Islet precursor cell (in vitro differentiated cells): ENCODE results near the gene RPS24.
"Not testable (repeated sequence)": the region's sequence is repeated elsewhere in the genome, so short reads cannot be mapped to it uniquely, and the experiment has no call there.

Experiments
- DNase-seq: peaks from one replicate; pipeline ENCODE4 v3.0.0-alpha.2; 2018

The RPS24 gene

DNA sequence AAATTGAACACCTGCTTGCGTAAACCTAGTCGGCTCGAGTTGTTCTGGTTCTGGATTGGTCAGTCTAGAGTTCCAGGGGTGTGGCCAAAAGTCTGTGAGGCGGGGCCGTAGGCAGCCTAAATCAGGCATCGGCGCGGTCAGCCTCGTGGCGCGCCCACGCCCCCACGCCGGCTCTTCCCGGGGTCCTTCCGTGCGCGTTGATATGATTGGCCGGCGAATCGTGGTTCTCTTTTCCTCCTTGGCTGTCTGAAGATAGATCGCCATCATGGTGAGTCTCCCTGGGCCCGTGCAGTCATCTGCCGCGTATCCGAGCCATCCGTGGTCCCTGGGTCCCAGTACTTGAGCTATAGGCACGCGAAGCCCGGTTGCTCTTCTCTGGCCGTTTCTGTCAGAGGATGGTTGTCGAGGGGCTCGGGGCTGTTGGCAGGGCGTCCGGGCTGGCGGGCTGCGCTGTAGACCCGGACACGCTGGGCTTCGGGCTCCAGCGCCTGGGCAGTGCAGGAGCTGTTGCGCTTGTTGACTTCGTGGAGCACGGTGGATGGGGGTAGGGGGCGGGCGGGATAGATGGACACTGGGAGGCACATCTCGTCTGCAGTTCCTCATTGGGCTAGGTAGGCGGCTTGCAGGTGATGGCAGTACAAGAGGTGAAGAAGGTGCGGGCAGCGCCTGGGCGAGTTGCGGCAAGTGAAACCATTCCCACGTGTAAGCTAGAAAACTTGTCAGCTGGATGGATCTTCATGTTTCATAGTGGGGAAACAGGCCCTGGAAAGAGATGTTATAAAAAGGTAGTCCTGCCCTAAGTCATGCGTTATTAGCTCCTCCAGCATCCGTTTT is at the start of gene RPS24:
Gene RPS24, plus strand, starts transcription at position 227 of the 834 bp plus-strand sequence. Its CDS starts 39 bp downstream, at position 266.
- DNase-seq = peak; percentile 98

DNA sequence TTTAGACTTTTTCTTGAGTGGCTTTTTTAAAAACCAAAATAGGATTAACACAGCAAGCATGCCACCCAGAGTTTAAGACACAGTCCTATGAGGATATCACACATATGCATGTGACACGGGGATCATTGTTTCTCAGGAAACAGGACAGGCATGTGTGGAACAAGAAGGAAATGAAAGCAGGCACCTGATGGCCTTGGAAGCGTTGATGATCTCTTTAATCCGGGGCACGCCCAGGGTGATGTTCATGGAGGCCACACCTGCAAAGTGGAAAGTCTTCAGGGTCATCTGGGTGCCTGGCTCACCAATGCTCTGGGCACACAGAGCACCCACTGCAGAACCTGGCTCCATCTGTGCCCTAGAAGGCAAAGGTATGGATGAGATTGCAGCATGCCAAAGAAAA is 48.7 kb upstream of the RPS24 start:
- DNase-seq = no peak

DNA sequence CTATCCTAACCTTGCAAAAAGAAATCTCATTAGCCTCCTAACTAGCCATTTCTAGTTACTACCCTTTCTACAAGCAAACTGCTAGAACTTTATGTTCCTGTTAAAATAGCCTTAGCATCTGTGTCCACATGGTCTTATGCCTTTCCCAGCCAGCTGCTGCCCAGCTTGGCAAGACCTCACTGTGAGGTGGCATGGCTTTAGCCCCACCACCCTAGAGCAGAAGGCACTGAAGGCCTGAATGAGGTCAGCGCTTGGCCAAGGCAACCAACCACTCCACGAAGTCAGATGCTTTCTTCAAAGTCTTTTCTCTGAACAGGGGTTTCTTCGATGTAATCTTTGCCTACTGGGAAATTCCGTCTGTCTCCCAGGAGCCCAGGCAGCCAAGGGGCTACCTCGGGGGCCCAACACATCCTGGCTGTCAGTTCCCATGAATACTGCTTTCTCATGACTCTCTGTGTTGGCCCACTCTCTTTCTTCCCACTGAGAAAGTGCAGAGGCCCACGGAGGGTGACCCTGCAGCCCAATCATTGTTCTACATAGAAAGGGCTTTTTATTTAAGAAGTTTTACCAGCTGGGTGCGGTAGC is 45.9 kb upstream of the RPS24 start:
- DNase-seq = no peak

DNA sequence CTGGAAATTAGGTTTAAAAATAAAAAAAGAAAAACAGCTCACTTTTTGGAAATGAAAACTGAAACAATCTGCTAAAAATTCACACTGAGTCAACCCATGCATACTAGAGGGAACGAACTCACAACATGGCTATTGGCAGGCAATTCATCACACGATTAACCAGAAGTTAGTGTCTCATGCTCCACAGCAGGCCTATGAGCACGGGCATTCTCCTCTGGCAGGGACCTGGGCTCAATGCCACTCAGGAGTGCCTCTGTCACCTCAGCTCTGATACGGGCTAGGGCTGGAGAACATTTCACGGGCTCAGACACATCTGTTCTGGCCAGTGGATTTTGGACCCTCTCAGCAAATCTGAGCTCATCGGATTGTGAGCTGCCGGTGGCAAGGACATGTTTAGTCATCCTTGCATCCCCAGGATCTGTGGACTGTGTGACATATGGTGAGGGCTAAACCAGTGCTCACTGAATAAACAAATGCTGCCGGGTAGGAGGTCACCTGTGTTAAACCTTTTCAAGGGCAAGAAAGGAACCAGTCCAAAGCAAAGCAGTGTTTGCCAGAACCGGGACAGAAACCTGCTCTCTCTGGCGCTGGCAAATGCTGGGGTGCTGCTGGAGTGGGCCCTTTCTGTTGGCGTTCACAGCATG is 44.5 kb upstream of the RPS24 start:
- DNase-seq = no peak

DNA sequence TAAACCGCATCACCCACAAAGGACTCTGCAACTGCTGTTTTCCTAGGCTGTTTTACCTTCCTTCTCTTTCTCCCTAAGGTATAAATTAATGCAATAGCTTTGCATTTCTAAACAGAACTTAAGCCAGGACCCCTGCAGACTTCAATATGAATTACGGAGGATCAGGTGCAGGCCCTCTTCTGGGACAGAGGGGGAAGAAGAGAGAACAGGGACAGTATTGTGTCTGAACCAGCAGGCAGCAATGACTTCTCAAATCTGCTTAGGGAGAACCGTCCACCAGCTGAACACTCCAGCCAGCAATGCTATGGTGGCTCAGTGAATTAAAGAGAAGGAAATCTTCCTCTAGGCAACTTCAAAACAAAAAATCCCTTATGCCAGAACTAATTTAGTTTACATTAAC is 40.0 kb upstream of the RPS24 start:
- no peak for DNase-seq

DNA sequence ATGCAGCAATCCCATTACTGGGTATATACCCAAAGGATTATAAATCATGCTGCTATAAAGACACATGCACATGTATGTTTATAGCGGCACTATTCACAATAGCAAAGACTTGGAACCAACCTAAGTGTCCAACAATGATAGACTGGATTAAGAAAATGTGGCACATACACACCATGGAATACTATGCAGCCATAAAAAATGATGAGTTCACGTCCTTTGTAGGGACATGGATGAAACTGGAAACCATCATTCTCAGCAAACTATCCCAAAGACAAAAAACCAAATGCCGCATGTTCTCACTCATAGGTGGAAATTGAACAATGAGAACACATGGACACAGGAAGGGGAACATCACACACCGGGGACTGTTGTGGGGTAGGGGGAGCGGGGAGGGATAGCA is 34.9 kb upstream of the RPS24 start:
- DNase-seq = not testable (repeated sequence)

DNA sequence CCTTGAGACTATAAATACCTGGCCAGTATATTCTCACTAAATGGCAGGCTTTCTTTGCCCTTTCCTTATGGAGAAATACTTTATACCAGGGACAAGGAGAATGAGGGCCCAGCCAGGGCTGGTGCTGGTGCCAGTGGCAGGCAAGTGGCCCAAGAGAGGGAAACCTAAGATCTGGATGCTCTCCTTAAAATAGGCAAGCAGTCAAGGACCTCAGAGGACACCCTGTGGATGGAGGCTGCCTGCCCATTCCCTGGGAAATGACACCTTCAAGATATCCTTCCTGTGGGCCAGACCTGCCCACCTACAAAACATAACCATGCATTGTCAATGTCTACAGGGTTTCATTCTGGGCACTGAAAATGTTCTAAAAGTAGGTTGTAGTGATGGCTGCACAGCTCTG is 33.5 kb upstream of the RPS24 start:
- DNase-seq = no peak

DNA sequence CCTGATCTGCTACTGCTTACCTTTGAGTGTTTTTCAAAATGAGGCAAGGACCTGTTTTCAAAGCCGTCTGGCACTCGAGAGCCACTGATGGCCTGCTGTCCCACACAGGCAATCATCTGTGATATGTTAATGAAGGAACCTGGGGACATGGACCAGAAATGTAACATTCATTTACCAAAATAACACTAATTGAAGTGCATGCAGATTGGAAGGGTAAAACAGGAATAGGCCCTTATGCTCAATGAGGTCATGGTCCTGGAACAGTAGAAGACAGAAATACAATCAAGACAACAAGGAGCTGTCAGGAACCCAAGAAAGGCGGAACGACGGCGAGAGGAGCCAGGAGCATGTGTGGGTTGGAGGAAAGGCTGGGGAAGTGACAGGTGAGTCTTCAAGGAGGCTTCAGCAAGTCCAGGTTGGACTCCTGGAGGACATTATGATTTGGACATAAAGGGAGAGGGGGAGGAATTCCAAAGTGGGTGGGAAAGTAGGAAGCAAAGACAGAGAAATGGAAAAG is 32.6 kb upstream of the RPS24 start:
- DNase-seq = no peak

DNA sequence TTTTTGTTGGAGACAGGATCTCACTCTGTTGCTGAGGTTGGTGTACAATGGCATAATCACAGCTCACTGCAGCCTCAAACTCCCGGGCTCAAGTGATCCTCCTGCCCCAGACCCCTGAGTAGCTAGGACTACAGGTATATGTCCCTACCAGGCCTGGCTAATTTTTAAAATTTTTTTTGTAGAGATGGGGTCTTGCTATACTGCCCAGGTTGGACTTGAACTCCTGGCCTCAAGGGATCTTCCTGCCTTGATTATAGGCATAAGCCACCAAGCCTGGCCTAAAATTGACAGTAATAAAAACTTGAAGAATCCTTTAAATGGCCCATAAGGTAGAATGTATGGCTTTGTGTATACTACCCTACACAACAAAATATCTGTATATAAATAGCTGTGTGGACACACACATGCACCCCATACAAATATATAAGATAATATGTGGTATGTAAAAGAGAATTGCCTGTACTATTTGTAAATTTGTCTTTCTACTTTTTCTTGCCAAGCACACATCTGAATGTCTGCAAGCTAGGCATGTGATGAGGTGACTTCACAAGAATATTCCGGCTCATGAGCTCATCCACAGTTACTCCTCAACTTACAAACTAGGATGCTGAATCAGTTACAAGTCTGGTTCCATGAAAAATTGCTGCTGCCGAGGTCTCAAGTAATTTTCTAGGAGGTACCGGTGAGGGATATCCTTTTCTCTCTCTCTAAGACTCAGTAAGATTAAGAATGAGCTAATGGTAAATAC is 30.9 kb upstream of the RPS24 start:
- DNase-seq = no peak

DNA sequence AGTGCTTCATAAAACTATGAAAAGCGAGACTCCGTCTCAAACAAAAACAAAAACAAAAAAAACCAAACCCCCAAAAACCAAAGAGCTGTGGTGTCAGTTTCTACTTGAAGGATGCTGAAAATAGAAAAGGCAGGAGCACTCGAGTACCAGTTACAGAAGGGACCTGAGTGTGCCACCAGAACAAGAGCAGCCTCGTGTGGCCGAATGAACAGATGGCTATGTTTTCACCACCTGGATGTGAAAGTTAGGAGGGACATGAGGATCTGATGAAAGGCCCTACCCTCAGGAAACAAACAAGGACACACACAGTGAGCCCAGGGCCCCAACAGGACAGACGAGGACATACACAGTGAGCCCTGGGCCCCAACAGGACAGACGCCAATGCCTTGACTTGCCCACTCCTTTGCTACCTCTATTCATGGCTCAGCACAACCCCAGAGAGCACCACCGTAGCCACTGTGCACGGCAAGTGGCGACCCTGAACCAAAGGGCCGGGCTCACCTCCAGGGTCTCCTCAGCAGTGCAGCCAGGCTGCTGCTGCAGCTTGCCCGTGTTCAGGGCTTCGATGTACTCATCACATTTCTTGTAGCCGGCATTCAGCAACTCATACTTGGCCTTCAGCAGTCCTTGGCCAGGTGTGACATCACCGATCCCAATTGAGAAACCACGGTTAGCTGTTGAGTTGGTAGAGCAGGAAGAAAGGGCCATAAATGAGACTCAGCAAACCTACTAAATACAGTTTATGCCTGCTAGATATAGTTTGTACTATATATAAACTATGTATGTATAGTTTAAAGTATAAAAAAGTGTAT is 29.2 kb upstream of the RPS24 start:
- no peak for DNase-seq

DNA sequence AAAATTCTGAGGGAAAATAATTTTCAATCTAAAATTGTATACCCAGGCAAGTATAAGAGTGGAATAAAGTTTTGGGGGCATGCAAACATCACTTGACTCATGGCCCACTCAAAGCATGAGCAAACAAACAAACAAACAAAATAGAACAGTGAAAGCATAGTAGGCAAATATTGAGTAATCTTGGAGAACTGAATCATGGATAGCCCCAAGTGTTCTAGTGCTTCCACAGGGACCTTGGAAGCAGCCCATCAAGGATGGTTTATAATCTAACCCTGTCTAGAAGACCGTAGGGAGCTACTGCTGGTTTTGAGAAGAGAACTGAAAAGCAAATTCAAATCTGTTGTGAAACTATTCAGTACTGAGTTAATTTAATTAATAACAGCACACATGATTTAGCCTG is 26.5 kb upstream of the RPS24 start:
- no peak for DNase-seq

DNA sequence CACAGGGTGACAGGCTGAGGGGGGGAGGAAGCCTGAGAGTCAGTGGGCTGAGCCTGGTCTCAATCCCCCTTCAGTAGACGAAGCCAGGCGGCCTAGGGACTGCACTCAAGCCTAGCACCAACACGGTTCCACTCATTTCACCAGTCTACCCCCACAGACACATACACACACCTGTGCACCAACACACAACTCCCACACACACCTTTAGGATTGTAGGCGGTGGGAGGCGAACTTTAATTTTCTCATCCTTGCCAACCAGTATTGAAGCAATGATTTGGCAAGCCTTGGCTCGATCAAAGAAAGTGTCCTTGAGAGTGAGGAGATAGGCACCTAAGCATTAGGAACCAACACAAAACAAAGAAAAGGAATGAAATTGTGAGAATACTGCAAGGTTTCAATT is 24.0 kb upstream of the RPS24 start:
- no peak for DNase-seq

DNA sequence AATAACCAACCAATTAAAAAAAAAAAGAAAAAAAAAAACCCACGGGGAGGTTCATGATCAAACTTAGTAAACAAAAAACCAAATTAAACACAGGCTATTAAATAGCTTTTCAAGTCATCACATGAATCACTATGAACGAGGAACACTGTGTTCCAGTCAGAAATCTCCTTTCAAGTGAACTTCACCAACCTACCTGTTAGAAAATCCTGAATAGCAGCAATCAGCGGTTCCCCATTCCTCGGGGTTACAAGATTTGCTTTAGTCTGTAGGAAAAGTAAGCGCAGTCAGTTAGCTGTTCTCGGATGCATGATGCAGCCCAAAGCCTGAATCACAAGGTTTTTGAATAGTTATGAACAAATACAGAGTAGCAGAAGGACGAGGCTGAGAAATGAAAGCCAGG is 23.4 kb upstream of the RPS24 start:
- DNase-seq = no peak

DNA sequence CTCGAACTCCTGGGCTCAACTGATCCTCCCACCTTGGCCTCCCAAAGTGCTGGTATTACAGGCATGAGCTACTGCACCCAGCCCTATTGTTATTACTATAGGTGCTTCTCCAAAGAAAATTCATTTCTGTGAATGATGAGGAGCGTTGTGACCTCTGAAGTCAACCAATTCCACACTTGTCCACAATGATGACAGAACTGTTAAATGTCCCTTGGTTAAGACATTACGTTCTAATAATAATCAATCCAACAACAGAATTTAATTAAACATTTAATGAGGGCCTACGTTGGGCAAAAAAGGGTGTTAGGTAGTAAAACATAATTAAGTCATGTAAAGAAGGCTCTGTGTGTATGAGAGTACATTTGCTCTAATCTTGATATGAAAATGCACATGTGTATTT is 22.6 kb upstream of the RPS24 start:
- no peak for DNase-seq

DNA sequence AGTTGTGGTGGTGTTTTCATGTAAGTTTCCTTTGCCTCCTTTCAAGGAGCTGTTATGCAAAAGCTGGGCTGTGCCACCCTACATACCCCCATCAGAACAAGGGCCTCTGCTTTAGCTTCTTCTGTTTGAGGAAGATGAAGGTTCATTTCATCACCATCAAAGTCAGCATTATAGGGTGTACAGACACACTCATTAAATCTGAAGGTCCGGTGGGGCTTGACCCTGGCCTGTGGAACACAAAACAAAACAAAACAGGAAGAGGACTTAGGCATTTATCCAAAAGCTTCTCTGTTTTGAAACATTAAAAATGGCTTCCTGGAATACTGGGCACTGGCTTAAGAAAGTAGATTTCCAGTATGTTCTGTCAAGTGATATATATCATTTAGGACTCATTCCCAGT is 20.1 kb upstream of the RPS24 start:
- DNase-seq = no peak

DNA sequence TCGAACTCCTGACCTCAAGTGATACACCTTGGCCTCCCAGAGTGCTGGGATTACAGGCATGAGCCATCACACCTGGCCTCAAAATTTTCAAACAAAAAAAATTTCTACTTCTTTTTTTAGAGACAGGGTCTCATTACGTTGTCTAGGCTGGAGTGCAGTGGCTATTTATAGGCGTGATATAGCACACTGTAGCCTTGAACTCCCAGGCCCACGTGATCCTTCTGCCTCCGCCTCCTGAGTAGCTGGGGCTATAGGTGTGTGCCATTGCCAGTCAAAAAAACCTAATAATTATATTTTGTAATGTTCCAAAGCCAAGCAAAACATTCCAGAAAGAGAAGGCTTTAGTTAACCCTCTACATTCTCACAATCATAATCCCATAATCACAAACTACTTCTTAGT is 18.1 kb upstream of the RPS24 start:
- no peak for DNase-seq

DNA sequence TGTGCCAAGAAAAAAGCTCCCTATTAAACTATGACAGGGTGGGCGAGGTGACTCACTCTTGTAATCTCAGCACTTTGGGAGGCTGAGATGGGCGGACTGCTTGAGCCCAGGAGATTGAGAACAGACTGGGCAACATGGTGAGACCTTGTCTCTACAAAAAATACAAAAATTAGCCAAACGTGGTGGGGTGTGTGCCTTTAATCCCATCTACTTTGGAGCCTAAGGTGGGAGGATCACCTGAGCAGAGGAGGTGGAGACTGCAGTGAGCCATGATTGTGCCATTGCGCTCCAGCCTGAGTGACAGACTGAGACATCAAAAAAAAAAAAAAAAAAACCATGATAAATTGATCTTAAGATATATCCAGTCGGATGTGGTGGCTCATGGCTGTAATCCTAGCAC is 15.8 kb upstream of the RPS24 start:
- no peak for DNase-seq

DNA sequence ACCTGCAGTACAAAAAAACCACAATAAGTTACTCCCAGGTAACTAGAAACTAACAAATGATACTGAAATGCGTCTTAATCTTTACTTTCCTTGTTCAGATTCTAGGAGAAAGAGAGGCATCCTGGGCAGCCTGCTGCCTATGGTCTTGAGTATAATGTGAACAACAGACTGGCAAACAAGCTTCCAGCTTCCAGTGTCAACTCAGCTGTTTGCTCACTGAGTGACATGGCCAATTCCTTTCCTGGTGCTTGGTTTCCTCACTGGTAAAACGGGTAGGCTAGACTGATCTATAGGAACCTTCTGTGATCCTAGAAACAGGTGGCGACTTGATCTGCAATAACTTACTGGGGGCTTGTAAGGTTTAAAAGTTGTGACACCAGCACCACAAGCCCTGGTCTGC is 14.4 kb upstream of the RPS24 start:
- DNase-seq = no peak

DNA sequence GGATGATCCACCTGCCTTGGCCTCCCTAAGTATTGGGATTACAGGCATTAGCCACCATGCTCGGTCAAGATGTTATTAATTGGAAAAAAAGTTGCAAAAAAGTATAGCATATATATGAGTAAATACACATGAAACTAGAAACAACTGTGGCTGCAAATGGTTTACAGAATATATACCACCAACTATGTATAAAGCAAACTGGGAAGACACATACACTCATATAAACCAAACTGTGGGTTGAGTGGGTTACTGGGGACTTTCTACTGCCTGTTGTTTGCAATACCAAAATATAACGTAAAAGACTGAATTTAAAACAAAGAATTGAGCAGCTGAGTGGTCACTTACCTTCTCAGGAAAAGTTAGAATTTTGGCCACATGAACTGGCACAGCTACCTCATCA is 12.5 kb upstream of the RPS24 start:
- no peak for DNase-seq

DNA sequence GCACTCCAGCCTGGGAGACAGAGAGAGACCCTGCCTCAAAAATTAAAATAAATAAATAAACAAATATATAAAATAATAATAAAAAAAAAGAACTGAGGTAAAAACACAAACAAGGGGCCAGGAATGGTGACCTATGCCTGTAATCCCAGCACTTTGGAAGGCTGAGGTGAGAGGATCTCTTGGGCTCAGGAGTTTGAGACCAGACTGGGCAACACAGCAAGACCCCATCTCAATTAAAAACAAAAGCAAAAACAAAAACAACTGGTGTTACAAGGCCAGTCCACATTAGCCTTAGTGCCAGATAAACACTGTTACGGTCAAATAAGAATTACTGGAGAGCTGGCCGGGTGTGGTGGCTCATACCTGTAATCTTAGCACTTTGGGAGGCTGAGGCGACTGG is 9.9 kb upstream of the RPS24 start:
- DNase-seq = no peak

DNA sequence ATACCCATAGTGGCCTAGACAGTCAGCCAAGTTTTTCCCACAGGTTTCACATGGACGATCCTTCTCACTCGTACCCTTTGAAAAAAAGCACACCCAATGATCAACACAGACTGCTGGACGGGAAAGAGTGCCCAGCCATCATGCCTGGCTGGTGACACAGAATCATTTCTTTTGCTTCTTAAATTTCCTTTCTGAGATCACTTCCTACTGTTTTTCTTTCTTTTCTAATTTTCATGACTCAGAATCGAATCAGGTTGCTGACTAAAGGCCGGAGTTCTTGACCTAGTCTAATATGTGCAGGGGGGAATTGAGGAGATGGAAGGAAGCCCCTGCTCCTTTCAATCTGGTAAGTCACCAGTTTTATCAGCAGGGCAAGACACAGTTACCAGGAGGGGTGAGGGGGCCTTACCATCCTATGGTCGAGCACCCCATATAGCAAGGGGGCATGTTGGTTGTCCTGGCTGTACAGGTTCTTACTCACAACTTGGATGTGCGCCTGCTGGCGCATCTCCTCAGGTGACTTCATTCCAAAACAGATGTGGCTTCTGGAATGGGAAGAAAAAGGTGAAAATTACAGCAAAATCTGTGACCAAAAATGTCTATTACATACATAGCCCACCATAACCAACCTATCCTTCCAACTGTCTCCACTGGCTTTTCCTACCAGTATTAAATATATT is 7.8 kb upstream of the RPS24 start:
- DNase-seq = no peak
